ENCODE measurements around the gene CSTF1. TPM values are rescaled to one million over a fixed set of nuclear protein-coding genes. Genes with fewer than 3 reads are reported as not detected.
A peak's percentile ranks its signal among the peaks of the same experiment; 100 is the strongest.

CSTF1 gene
- polyA plus RNA-seq (2013, experiment 1 of 2): 22.0 TPM
- polyA plus RNA-seq (2013, experiment 2 of 2): 21.8 TPM

DNA sequence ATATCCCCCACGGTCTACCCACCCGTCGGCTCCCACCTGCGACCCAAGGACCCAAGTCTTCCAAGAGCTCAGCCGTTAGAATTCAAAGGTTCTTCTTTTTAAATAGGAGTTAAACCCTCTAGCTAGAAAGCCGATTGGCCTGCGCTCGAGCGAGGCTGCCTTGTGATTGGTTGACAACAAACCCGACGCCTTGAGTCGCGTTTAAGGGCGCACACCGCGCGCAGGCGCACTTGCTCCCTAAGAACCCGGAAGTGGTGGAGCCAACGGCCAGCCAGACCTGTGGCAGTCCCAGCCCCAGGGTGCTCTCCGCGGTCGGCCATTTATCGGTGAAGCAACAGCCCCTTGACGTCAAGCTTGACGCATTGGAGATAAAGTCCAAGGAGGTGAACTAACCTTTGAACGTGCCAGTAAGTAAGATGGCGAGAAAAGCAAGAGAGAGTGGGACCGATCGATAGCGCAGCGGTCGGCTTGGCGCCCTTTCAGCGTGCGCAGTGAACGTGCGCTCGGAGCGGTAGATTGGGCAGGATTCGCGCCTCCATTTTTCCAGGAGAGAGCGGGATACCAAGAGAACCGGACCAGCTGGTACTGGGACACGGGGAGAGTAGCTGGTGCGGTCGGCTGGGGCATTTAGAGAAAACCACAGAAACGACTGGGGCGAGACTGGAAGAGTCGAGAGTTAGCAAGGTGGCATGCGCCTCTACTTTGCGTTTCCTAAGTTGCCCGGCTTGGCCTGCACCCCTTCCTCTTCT, at the start of gene CSTF1, which contains the start of gene AURKA:
Gene CSTF1 (plus strand): TSS at position 514 of the 749 bp plus-strand sequence. CDS start 2,908 bp downstream, outside the sequence.
Gene AURKA (minus strand): TSS at position 84 of the 749 bp plus-strand sequence. CDS start 4,018 bp downstream, outside the sequence.
- peak; percentile 100 for DNase-seq
- H3K27ac ChIP-seq (ENCODE audit: low read length, poor library complexity, severe bottlenecking): peak within 1 kb of the TSS; percentile 91
- H4K8ac ChIP-seq (ENCODE audit: low read length): peak within 1 kb of the TSS; percentile 74
- H3K79me1 ChIP-seq (replicated peaks; ENCODE audit: low read length, poor library complexity, severe bottlenecking): peaks cover 27% of the 10 kb centered on the region
- H3K9ac ChIP-seq (ENCODE audit: low read length): peak within 1 kb of the TSS; percentile 97
- peaks cover 3% of the 10 kb centered on the region for H3K4me1 ChIP-seq (ENCODE audit: control insufficient read depth, insufficient read depth, low read depth, low read length)
- H2BK5ac ChIP-seq (ENCODE audit: low read depth, low read length, poor library complexity, severe bottlenecking): peak within 1 kb of the TSS; percentile 46
- peak within 1 kb of the TSS; percentile 78 to 96 for H3K4me3 ChIP-seq (ENCODE audit: insufficient read depth in 1 of 2, low read depth in 1 of 2, low read length in 2 of 2)
- H3K27me3 ChIP-seq (ENCODE audit: control insufficient read depth in 1 of 2, insufficient read depth in 1 of 2, low read length in 2 of 2): no peaks in the 10 kb centered on the region
- peak within 1 kb of the TSS; percentile 57 to 86 for H3K4ac ChIP-seq (ENCODE audit: low read depth in 1 of 2, low read length in 2 of 2)
- H2AFZ ChIP-seq (ENCODE audit: low read depth, low read length): peak within 1 kb of the TSS; percentile 39
- H2BK15ac ChIP-seq (ENCODE audit: low read depth, poor library complexity, severe bottlenecking): no peak within 1 kb of the TSS
- no peaks in the 10 kb centered on the region for H3K9me3 ChIP-seq (ENCODE audit: control insufficient read depth, low read length)
- no peak within 1 kb of the TSS for H2BK120ac ChIP-seq (ENCODE audit: low read depth, low read length)
- no peak within 1 kb of the TSS for H2AK5ac ChIP-seq (ENCODE audit: low read length, severe bottlenecking)
- no peak within 1 kb of the TSS for H2BK12ac ChIP-seq (ENCODE audit: low read length in 2 of 2)
- peak within 1 kb of the TSS in 1 of 2 experiments; percentile 79 for H3K14ac ChIP-seq (ENCODE audit: low read length in 2 of 2)
- H3K4me2 ChIP-seq (ENCODE audit: low read length, poor library complexity, severe bottlenecking): peak within 1 kb of the TSS; percentile 84
- under 1% methylated on average over 53 of the region's 53 CpGs for WGBS
- peaks cover 19 to 38% of the 10 kb centered on the region in 2 experiments for H3K36me3 ChIP-seq (ENCODE audit: control insufficient read depth in 1 of 2, insufficient read depth in 2 of 2, low read depth in 1 of 2, low read length in 2 of 2)
- no peak within 1 kb of the TSS for H3K23ac ChIP-seq (ENCODE audit: low read length in 2 of 2)
- peak within 1 kb of the TSS; percentile 26 to 95 for H3K18ac ChIP-seq (ENCODE audit: low read depth in 1 of 2, low read length in 2 of 2)
- H4K91ac ChIP-seq (ENCODE audit: low read length): peak within 1 kb of the TSS; percentile 5

DNA sequence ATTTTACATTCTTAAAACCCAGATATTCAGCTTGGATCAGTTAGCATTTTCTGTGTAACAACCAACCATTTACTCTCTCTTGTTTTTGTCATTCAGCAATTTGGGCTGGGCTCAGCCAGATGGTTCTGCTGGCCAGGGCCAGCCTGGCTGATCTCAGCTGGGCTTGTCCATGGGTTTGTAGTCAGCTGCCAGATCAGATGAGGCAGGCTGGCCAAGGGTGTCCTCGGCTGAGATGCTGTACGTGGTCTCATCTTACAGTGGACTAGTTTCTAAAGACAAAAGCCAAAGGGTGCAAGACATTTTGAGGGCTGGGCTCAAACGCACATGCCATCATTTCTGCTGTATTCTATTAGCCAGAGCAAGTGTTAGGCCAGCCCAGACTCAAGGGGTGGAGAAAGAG, 49.7 kb upstream of the CSTF1 start:
- no peak overlapping the region for H3K9ac ChIP-seq (ENCODE audit: low read length)
- H2BK15ac ChIP-seq (ENCODE audit: low read depth, poor library complexity, severe bottlenecking): no peak overlapping the region
- H3K79me1 ChIP-seq (replicated peaks; ENCODE audit: low read length, poor library complexity, severe bottlenecking): no peaks in the 10 kb centered on the region
- DNase-seq: no peak
- no peak overlapping the region for H3K4me3 ChIP-seq (ENCODE audit: insufficient read depth in 1 of 2, low read depth in 1 of 2, low read length in 2 of 2)
- H4K8ac ChIP-seq (ENCODE audit: low read length): no peak overlapping the region
- no peak overlapping the region for H3K27ac ChIP-seq (ENCODE audit: low read length, poor library complexity, severe bottlenecking)
- no peak overlapping the region for H2AK5ac ChIP-seq (ENCODE audit: low read length, severe bottlenecking)
- H3K36me3 ChIP-seq (ENCODE audit: control insufficient read depth in 1 of 2, insufficient read depth in 2 of 2, low read depth in 1 of 2, low read length in 2 of 2): peaks cover 0 to 2% of the 10 kb centered on the region in 2 experiments
- no peak overlapping the region for H2AFZ ChIP-seq (ENCODE audit: low read depth, low read length)
- H3K9me3 ChIP-seq (ENCODE audit: control insufficient read depth, low read length): no peaks in the 10 kb centered on the region
- no peak overlapping the region for H2BK120ac ChIP-seq (ENCODE audit: low read depth, low read length)
- H3K4ac ChIP-seq (ENCODE audit: low read depth in 1 of 2, low read length in 2 of 2): no peak overlapping the region
- H4K91ac ChIP-seq (ENCODE audit: low read length): no peak overlapping the region
- 78% methylated on average over 3 of the region's 3 CpGs for WGBS
- no peak overlapping the region for H3K4me2 ChIP-seq (ENCODE audit: low read length, poor library complexity, severe bottlenecking)
- H3K27me3 ChIP-seq (ENCODE audit: control insufficient read depth in 1 of 2, insufficient read depth in 1 of 2, low read length in 2 of 2): peaks cover 34 to 37% of the 10 kb centered on the region in 2 experiments
- H3K4me1 ChIP-seq (ENCODE audit: control insufficient read depth, insufficient read depth, low read depth, low read length): peaks cover 4% of the 10 kb centered on the region
- no peak overlapping the region for H3K14ac ChIP-seq (ENCODE audit: low read length in 2 of 2)
- no peak overlapping the region for H3K23ac ChIP-seq (ENCODE audit: low read length in 2 of 2)
- H2BK12ac ChIP-seq (ENCODE audit: low read length in 2 of 2): no peak overlapping the region
- no peak overlapping the region for H2BK5ac ChIP-seq (ENCODE audit: low read depth, low read length, poor library complexity, severe bottlenecking)
- no peak overlapping the region for H3K18ac ChIP-seq (ENCODE audit: low read depth in 1 of 2, low read length in 2 of 2)

DNA sequence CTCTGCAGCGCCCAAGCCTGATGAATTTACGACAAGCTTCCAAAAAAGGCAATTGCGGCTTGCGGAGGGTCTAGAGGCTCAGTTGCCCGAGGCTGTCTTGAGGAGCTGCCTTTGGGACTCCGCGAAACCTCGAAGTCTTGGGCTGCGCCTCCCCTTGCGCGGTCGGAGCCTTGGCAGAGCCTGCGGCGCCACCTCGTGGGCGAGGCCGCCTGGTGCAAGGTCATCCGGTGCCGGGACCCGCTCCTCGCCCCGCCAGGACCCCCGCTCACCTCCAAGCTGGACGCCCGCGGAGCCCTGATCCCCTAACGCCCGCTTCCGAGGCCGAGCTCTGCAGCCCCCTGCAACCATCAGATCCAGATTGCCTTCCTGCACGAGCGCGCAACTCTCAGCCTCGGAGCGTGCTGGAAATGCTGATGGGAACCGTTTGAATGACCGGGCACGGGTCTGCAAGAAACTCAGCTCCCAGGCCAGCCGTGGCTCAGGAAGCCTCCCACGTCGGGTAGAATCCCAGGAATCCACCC, 48.5 kb upstream of the CSTF1 start:
- Histone ChIP-seq H3K36me3 (ENCODE audit: control insufficient read depth in 1 of 2, insufficient read depth in 2 of 2, low read depth in 1 of 2, low read length in 2 of 2) (peaks cover 0 to 2% of the 10 kb centered on the region in 2 experiments), H3K9ac (ENCODE audit: low read length) (no peak overlapping the region), H3K14ac (ENCODE audit: low read length in 2 of 2) (no peak overlapping the region), H3K27ac (ENCODE audit: low read length, poor library complexity, severe bottlenecking) (no peak overlapping the region), H2BK5ac (ENCODE audit: low read depth, low read length, poor library complexity, severe bottlenecking) (no peak overlapping the region), H3K27me3 (ENCODE audit: control insufficient read depth in 1 of 2, insufficient read depth in 1 of 2, low read length in 2 of 2) (peaks cover 34 to 46% of the 10 kb centered on the region in 2 experiments), H3K79me1 (replicated peaks; ENCODE audit: low read length, poor library complexity, severe bottlenecking) (no peaks in the 10 kb centered on the region), H2AFZ (ENCODE audit: low read depth, low read length) (no peak overlapping the region), H3K4me3 (ENCODE audit: insufficient read depth in 1 of 2, low read depth in 1 of 2, low read length in 2 of 2) (peak overlapping the region; percentile 39 to 75), H3K9me3 (ENCODE audit: control insufficient read depth, low read length) (no peaks in the 10 kb centered on the region), H3K4ac (ENCODE audit: low read depth in 1 of 2, low read length in 2 of 2) (no peak overlapping the region), H3K4me2 (ENCODE audit: low read length, poor library complexity, severe bottlenecking) (peak overlapping the region; percentile 72), H2BK120ac (ENCODE audit: low read depth, low read length) (no peak overlapping the region), H4K8ac (ENCODE audit: low read length) (peak overlapping the region; percentile 64), H3K23ac (ENCODE audit: low read length in 2 of 2) (no peak overlapping the region), H2AK5ac (ENCODE audit: low read length, severe bottlenecking) (no peak overlapping the region), H2BK12ac (ENCODE audit: low read length in 2 of 2) (no peak overlapping the region), H3K18ac (ENCODE audit: low read depth in 1 of 2, low read length in 2 of 2) (no peak overlapping the region), H4K91ac (ENCODE audit: low read length) (no peak overlapping the region), H2BK15ac (ENCODE audit: low read depth, poor library complexity, severe bottlenecking) (no peak overlapping the region), H3K4me1 (ENCODE audit: control insufficient read depth, insufficient read depth, low read depth, low read length) (peaks cover 4% of the 10 kb centered on the region)
- 4% methylated on average over 40 of the region's 41 CpGs for WGBS
- peak; percentile 35 for DNase-seq

DNA sequence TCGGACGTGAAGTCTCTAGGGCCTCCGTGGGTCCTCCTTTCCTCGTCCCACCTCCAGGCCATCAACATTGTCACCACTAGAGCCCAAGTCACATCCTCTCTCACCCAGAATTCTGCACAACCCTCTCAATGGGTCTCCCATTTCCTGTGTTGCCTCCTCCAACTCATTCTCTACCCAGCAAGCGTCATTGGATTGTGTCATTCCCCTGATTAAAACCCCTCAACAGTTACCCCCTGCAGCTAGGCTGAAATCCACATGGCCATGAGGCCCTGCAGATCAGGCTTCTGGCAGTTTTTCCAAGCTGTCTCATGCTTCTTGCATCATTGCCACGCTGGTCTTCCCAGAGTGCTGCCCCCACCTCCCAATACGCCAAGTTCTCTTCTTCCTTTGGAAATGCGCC, 46.5 kb upstream of the CSTF1 start:
- no peak overlapping the region for H4K8ac ChIP-seq (ENCODE audit: low read length)
- no peaks in the 10 kb centered on the region for H3K9me3 ChIP-seq (ENCODE audit: control insufficient read depth, low read length)
- no peak overlapping the region for H3K23ac ChIP-seq (ENCODE audit: low read length in 2 of 2)
- H3K4me1 ChIP-seq (ENCODE audit: control insufficient read depth, insufficient read depth, low read depth, low read length): peaks cover 4% of the 10 kb centered on the region
- no peak overlapping the region for H4K91ac ChIP-seq (ENCODE audit: low read length)
- H2BK15ac ChIP-seq (ENCODE audit: low read depth, poor library complexity, severe bottlenecking): no peak overlapping the region
- no peak for DNase-seq
- H2BK12ac ChIP-seq (ENCODE audit: low read length in 2 of 2): no peak overlapping the region
- H2AK5ac ChIP-seq (ENCODE audit: low read length, severe bottlenecking): no peak overlapping the region
- 77% methylated on average over 8 of the region's 8 CpGs for WGBS
- no peak overlapping the region for H2BK5ac ChIP-seq (ENCODE audit: low read depth, low read length, poor library complexity, severe bottlenecking)
- H3K27ac ChIP-seq (ENCODE audit: low read length, poor library complexity, severe bottlenecking): no peak overlapping the region
- H2BK120ac ChIP-seq (ENCODE audit: low read depth, low read length): no peak overlapping the region
- H3K79me1 ChIP-seq (replicated peaks; ENCODE audit: low read length, poor library complexity, severe bottlenecking): no peaks in the 10 kb centered on the region
- no peak overlapping the region for H3K4me3 ChIP-seq (ENCODE audit: insufficient read depth in 1 of 2, low read depth in 1 of 2, low read length in 2 of 2)
- H3K27me3 ChIP-seq (ENCODE audit: control insufficient read depth in 1 of 2, insufficient read depth in 1 of 2, low read length in 2 of 2): peaks cover 34 to 51% of the 10 kb centered on the region in 2 experiments
- no peak overlapping the region for H3K4me2 ChIP-seq (ENCODE audit: low read length, poor library complexity, severe bottlenecking)
- H2AFZ ChIP-seq (ENCODE audit: low read depth, low read length): no peak overlapping the region
- no peak overlapping the region for H3K4ac ChIP-seq (ENCODE audit: low read depth in 1 of 2, low read length in 2 of 2)
- H3K36me3 ChIP-seq (ENCODE audit: control insufficient read depth in 1 of 2, insufficient read depth in 2 of 2, low read depth in 1 of 2, low read length in 2 of 2): peaks cover 0 to 2% of the 10 kb centered on the region in 2 experiments
- H3K9ac ChIP-seq (ENCODE audit: low read length): no peak overlapping the region
- H3K14ac ChIP-seq (ENCODE audit: low read length in 2 of 2): no peak overlapping the region
- H3K18ac ChIP-seq (ENCODE audit: low read depth in 1 of 2, low read length in 2 of 2): no peak overlapping the region
